PFSK-1 (cell line): Measurements from ENCODE around the gene ATP13A4.

Experiments
- POLR2AphosphoS5 ChIP-seq: IDR thresholded peaks from 2 replicates; pipeline ENCODE4 v1.6.1; 2012; ENCODE audit warnings: low read depth, mild to moderate bottlenecking, control low read depth, low read length, moderate library complexity
- REST ChIP-seq, 2 experiments: IDR thresholded peaks; 2 replicates each; pipeline versions ENCODE4 v1.6.1 to v1.8.0; 2011 to 2012; ENCODE audit warnings: low read depth in 2 of 2, low read length in 2 of 2, control low read depth in 1 of 2, inconsistent platforms in 1 of 2, mild to moderate bottlenecking in 1 of 2, moderate library complexity in 1 of 2; ENCODE audit not compliant: insufficient read depth in 1 of 2
- SIN3A ChIP-seq: IDR thresholded peaks from 2 replicates; pipeline ENCODE4 v1.6.1; 2012; ENCODE audit warnings: mild to moderate bottlenecking, low read length, moderate library complexity, borderline replicate concordance; ENCODE audit not compliant: insufficient read depth
- TAF1 ChIP-seq: IDR thresholded peaks from 2 replicates; pipeline ENCODE4 v1.6.1; 2012; ENCODE audit warnings: low read length, control low read depth, borderline replicate concordance; ENCODE audit not compliant: insufficient read depth

- no peak for TF ChIP-seq POLR2AphosphoS5
- no peak for TF ChIP-seq REST (IDR thresholded peaks at IDR 0.05; ENCODE audit: insufficient read depth in 1 of 2, low read depth in 2 of 2, low read length in 2 of 2)
- TF ChIP-seq TAF1, result no peak
- TF ChIP-seq SIN3A, result no peak
These were observed 177.1 kb downstream of the ATP13A4 start for GRCh38 chr3:193377591-193377990.
